ENCODE measurements around the gene SORCS2.

Gene SORCS2

DNA sequence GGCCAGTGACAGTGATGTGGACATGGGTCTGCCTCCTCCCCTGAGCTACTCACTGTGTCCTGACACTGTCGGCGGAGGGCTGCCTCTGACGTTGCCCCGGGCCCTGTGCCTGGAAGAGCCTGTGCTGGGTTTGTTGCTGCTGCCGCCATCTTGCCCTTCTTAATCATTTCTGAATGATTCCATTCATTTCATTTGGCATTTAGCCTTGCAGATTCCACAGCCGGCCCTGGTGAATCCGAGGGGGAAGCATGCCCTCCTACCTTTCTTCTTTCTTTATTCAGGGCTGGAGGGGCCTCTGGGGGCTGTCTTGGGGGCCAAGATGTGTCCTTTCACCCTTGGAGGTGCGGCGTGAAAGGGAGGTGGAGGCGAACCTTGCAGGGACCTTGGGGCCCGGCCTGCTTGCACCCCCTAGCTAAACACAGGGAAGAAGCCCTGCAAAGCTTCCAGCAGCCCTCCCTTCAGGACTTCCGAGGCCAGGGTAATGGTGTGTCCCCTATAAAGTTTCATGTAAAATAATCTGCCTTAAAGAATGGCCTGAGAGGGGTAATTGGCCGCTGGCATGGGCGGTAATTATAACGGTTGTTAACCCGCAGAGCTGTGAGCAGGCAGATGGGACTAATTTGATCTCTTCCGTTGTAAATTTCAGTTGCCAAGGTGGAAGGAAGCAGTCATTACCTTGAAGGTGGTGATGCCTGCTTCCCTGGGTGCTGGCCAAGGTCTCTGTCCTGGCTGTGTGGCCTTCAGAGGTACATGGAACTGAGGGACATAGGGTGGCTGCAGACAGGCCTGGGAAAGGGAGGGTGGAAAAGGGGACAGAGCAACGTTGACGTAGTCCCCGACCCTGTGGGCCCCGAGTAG, 150.1 kb downstream of the SORCS2 start:
- no peak for DNase-seq

GRCh38 chr4:7343081-7343655, 150.8 kb downstream of the SORCS2 start:
- DNase-seq: no peak

- no peak for DNase-seq
Observed at GRCh38 chr4:7343950-7344349, 151.6 kb downstream of the SORCS2 start.

DNA sequence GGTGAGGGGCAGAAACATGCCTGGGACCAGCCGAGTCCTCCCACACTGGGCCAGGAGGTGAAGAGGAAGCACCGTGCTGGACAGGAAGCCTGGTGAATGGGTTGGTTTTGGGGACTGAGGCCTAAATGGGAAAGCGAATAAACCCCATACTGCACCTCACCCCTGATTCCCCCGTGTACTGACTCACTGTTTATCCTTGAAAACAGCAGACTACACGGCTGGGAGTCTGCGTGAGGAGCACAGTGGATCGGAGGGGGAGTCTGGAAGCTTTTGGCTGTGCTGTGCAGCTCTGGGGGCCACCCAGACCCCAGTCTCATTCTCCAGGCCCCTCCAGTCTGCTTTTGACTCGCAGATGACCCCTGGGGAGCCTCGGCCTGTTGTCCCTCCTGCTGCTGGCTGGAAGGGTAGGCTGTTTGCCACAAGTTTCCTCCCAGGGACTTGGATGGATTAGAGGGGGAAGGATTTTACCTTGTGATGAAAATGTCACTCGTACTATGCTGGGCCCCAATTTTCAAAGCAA, 152.4 kb downstream of the SORCS2 start:
- no peak for DNase-seq

DNA sequence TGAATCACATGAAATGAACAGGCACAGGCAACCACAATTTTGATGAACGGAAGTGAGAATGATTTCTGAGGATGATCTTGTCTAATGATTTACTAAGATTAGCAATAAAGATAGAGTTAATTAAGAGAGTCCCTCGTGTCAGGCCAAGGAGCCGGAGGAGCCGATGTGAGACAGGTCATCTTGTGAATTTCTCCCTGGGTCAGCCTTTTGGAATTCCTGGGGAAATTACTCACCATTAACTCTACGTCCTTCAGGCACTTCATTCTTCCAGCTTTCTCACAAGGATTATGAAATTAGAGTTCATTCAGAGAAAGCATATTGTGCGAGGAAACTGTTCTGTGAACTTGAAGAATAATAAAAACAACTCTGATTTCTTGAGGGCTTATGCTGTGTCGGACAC, 155.6 kb downstream of the SORCS2 start:
- DNase-seq: no peak

GRCh38 chr4:7348946-7349900, 156.9 kb downstream of the SORCS2 start:
- DNase-seq: no peak

GRCh38 chr4:7350396-7350795, 158.1 kb downstream of the SORCS2 start:
- DNase-seq: no peak

- DNase-seq: no peak
Observed at GRCh38 chr4:7351014-7351413, 158.7 kb downstream of the SORCS2 start.

GRCh38 chr4:7352486-7352885, 160.1 kb downstream of the SORCS2 start:
- no peak for DNase-seq

DNA sequence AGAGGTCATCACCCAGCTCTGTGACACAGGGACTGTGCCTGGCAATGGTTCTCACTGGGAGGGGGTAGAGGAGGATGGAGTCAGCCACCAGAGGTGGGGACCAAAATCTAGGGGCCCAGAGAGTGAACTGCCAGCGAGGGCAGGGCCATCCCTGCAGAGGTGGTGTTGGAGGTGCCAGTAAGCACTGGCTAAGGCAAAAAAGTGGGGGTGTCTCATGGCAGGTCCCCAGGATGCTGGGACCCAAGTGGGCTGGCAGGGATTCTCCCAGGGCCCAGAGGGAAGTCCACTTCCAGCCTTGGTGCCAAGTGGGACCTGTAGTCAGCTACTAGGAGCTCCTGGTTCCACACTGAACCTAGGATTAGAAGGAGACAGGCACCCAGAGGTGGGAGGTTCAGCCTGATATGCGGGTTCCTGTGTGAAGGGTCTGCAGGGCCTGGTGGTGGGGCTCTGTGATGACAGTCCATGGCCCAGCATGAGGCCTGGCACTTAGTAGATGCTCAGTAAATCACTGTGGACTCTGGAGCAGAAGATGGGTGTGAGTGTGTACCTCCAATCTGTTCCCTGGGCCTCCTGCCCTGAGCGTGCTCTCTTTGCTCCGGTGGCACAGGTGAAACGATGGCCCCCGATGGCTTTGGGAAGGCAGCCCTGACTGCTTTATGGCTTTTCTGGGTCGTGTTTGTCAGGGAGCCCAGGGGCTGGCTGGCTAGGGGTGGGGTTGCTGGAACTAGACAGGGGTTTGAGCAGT, 160.9 kb downstream of the SORCS2 start:
- no peak for DNase-seq

GRCh38 chr4:7353846-7354610, 161.7 kb downstream of the SORCS2 start:
- no peak for DNase-seq

- DNase-seq: no peak
Observed at GRCh38 chr4:7354927-7355326, 162.6 kb downstream of the SORCS2 start.

- no peak for DNase-seq
Observed at GRCh38 chr4:7355795-7356194, 163.5 kb downstream of the SORCS2 start.

DNA sequence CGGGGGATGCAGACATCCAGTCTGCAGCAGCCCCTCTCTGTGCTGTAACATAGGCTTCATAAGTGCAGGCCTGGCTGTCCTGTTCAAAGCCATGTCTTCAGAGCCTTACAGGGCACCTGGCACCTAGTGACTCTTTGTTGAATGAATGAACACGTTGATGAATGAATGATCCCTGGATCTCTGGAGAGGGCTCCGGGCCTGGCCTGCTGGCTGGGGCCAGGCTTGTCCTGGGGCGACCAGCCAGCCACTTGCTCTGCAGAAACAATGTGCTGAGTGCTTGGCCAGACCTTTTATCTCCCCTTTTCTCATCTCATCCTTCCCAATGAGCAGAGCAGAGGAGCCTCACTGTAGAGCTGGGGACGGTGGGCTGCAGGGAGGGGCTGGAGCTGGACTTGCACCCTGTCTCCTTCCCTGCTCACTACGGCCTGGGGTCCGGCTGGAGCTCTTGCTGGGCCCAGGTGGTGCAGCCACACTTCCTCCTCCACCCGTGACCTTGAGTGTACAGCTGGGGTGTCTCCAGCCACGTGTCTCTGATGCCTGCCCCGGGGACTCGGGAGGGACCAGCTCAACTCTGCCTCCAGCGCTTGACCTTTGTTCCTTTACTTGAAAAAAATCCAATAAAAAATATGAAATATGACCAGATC, 164.5 kb downstream of the SORCS2 start:
- DNase-seq: no peak

GRCh38 chr4:7357323-7357722, 165.0 kb downstream of the SORCS2 start:
- no peak for DNase-seq

GRCh38 chr4:7358100-7358735, 165.9 kb downstream of the SORCS2 start:
- DNase-seq: no peak

- no peak for DNase-seq
Observed at GRCh38 chr4:7359400-7360062, 167.2 kb downstream of the SORCS2 start.

DNA sequence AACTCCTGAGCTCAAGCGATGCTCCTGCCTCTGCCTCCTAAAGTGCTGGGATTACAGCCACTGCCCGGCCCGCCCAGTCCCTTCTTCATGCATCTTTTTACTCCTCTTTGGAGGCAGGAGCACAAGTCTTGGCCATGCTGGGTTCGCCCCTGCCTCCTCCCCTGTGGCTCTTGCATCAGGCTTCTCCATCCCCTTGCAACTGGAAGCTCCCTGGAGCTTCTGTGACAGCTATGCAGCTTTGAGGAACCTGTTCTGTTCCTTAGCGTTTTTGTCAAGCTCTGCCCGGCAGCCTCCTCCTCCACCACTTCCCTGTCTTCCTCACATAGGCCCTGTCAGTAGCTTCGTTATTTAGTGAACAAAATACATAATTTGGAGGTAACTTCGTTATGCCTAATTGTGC, 168.5 kb downstream of the SORCS2 start:
- DNase-seq: no peak

DNA sequence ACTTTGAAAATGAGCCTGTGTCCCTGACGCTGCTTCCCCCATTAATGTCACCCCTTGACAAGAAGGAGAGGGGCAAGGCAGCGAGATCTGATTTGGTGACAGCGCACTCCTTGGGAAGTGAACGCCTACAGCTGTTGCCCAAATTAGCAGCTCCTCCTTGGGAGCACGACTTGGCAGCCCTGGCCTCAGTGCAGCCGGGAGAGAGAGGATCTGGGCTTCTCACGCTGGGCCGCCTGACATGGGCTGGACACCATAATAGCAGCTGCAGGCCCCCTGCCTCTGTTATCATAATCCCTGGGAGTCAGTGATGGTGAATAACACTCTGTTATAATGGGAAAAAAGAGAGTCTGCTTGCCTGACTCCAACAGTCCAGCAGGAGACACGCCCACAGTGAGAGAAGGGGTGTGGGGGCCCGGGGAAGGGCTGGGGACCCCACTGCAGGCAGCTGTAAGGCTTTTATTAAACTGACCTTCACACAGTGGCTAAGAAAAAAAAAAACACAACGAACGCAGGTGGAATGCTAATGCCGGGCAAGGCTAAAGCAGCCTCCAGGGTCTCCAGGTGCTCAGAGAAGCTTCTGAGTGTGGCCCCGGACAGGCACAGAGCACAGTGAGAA, 169.1 kb downstream of the SORCS2 start:
- DNase-seq: no peak

- DNase-seq: no peak
Observed at GRCh38 chr4:7362341-7362740, 170.0 kb downstream of the SORCS2 start.

Measured in activated CD4-positive, alpha-beta T cell treated with anti-CD3 and anti-CD28 coated beads for 4 hours (primary cell).